HCT116 (cell line): ENCODE results near the gene ZNF292. TPM values are rescaled to one million over a fixed set of nuclear protein-coding genes. Genes with fewer than 3 reads are reported as not detected.

Experiments used
- ATAC-seq: fragments of 200-7000 bp; cut with Tn5 transposase; 2 replicates; pipeline ENCODE4 v1.9.1; 2020; ENCODE audit warnings: mild to moderate bottlenecking, moderate library complexity
- BruUV-seq: library from RNA; stranded (reverse); fragments of 400-500 nt; replicated peaks from 2 replicates; lab custom pipeline; 2021; lab: Mats Ljungman, UMichigan
- CTCF ChIA-PET: fragments of 300-600 bp; sonication (Branson Sonifier 250); formaldehyde crosslinking; loops from one replicate; lab custom pipeline; 2021; ENCODE audit warnings: antibody characterized with exemption; lab: Charles Lee
- POLR2A ChIA-PET: fragments of 300-600, 350-600 bp; sonication (Branson Sonifier 250); formaldehyde crosslinking; loops from one replicate; lab custom pipeline; 2021; ENCODE audit warnings: antibody characterized with exemption; lab: Charles Lee
- RAD21 ChIA-PET, 2 experiments: fragments of 300-600 bp; sonication (Branson Sonifier 250); formaldehyde crosslinking; loops; one replicate each; lab custom pipeline; 2023; ENCODE audit warnings: low total read pairs in 2 of 2; ENCODE audit not compliant: uncharacterized antibody in 2 of 2, unreplicated experiment in 2 of 2, low non-redundant PET in 1 of 2; lab: Charles Lee
- DNase-seq: peaks from one replicate; pipeline ENCODE4 v3.0.0-alpha.2; 2010; ENCODE audit warnings: low read depth, low spot score
- H2AFZ ChIP-seq: fragments of 200-600 bp; shearing (Covaris generic), sonication (generic); 2 replicates; pipeline ENCODE4 v1.6.1; 2017; ENCODE audit warnings: low read depth, mixed run types, mixed read lengths, antibody characterized with exemption, low read length; ENCODE audit not compliant: poor library complexity, severe bottlenecking
- H3K27ac ChIP-seq: 2 replicates; pipeline ENCODE4 v1.5.1; 2012; ENCODE audit warnings: low read depth, low read length
- H3K27me3 ChIP-seq: fragments of 200-600 bp; sonication (generic); 2 replicates; pipeline ENCODE4 v1.6.1; 2016; ENCODE audit warnings: mixed run types, low read length, mixed read lengths; ENCODE audit not compliant: insufficient read depth
- H3K36me3 ChIP-seq, 2 experiments: fragments of 200-500 bp in 1 of 2; fragments of 200-600 bp in 1 of 2; sonication (Bioruptor generic) in 1 of 2; sonication (generic) in 1 of 2; 2 replicates each; pipeline versions ENCODE4 v1.5.1 to v1.6.1; 2014 to 2016; ENCODE audit warnings: low read length in 2 of 2, inconsistent platforms in 1 of 2, mixed read lengths in 1 of 2, mixed run types in 1 of 2; ENCODE audit not compliant: insufficient read depth in 2 of 2, control insufficient read depth in 1 of 2
- H3K4me1 ChIP-seq, 2 experiments: fragments of 200-600 bp in 1 of 2; sonication (generic) in 1 of 2; 2 replicates each; pipeline versions ENCODE4 v1.5.1 to v1.6.1; 2012 to 2017; ENCODE audit warnings: low read length in 2 of 2, inconsistent platforms in 1 of 2, mild to moderate bottlenecking in 1 of 2, mixed read lengths in 1 of 2, mixed run types in 1 of 2, moderate library complexity in 1 of 2; ENCODE audit not compliant: insufficient read depth in 2 of 2, control insufficient read depth in 1 of 2
- H3K4me2 ChIP-seq: fragments of 200-600 bp; sonication (generic); 2 replicates; pipeline ENCODE4 v1.6.1; 2017; ENCODE audit warnings: mixed run types, low read length, mixed read lengths
- H3K4me3 ChIP-seq, 2 experiments: fragments of 200-600 bp in 1 of 2; sonication (generic) in 1 of 2; replicated peaks in 1 of 2; 2 replicates each; pipeline ENCODE4 v1.5.1; 2011 to 2016; ENCODE audit warnings: low read length in 2 of 2, control low read depth in 1 of 2, low read depth in 1 of 2, mild to moderate bottlenecking in 1 of 2, mixed read lengths in 1 of 2, mixed run types in 1 of 2
- H3K79me2 ChIP-seq: fragments of 200-600 bp; sonication (generic); 2 replicates; pipeline ENCODE4 v1.6.1; 2017; ENCODE audit warnings: mild to moderate bottlenecking, mixed run types, low read length, moderate library complexity, mixed read lengths; ENCODE audit not compliant: insufficient read depth
- H3K9ac ChIP-seq: fragments of 200-600 bp; sonication (generic); 2 replicates; pipeline ENCODE4 v1.6.1; 2016; ENCODE audit warnings: low read length, mixed read lengths
- H3K9me2 ChIP-seq: fragments of 200-600 bp; sonication (generic), shearing (Covaris generic); 2 replicates; pipeline ENCODE4 v1.6.1; 2017; ENCODE audit warnings: mixed run types, mild to moderate bottlenecking, moderate library complexity; ENCODE audit not compliant: insufficient read depth
- H3K9me3 ChIP-seq, 2 experiments: fragments of 200-500 bp in 1 of 2; fragments of 200-600 bp in 1 of 2; sonication (Bioruptor generic) in 1 of 2; sonication (generic) in 1 of 2; 2 replicates each; pipeline ENCODE4 v1.6.1; 2014 to 2017; ENCODE audit warnings: low read length in 2 of 2, mixed read lengths in 2 of 2, inconsistent platforms in 1 of 2, low read depth in 1 of 2, mild to moderate bottlenecking in 1 of 2, mixed run types in 1 of 2, moderate library complexity in 1 of 2; ENCODE audit not compliant: control insufficient read depth in 1 of 2, insufficient read depth in 1 of 2
- H4K20me1 ChIP-seq: fragments of 200-600 bp; sonication (generic), shearing (Covaris generic); 2 replicates; pipeline ENCODE4 v1.6.1; 2017; ENCODE audit warnings: mixed run types, mild to moderate bottlenecking, moderate library complexity; ENCODE audit not compliant: insufficient read depth
- ELF1 ChIP-seq: IDR thresholded peaks from 2 replicates; pipeline ENCODE4 v1.6.1; 2012; ENCODE audit warnings: low read depth, borderline replicate concordance
- EZH2 ChIP-seq: fragments of 200-600 bp; sonication (generic); IDR thresholded peaks from 2 replicates; pipeline ENCODE4 v1.6.1; 2017; ENCODE audit warnings: antibody characterized with exemption, mixed run types
- EZH2phosphoT487 ChIP-seq: fragments of 200-600 bp; IDR thresholded peaks from 2 replicates; pipeline ENCODE4 v1.6.1; 2018; ENCODE audit warnings: antibody characterized with exemption, borderline replicate concordance
- FOSL1 ChIP-seq: IDR thresholded peaks from 2 replicates; pipeline ENCODE4 v1.6.1; 2012; ENCODE audit warnings: low read depth
- REST ChIP-seq: IDR thresholded peaks from 2 replicates; pipeline ENCODE4 v1.6.1; 2012; ENCODE audit warnings: low read depth
- SIN3A ChIP-seq: IDR thresholded peaks from 2 replicates; pipeline ENCODE4 v1.6.1; 2012; ENCODE audit warnings: low read depth
- SRF ChIP-seq: IDR thresholded peaks from 2 replicates; pipeline ENCODE4 v1.6.1; 2012; ENCODE audit warnings: low read depth
- YY1 ChIP-seq: IDR thresholded peaks from 2 replicates; pipeline ENCODE4 v1.6.1; 2011; ENCODE audit warnings: low read length, low read depth, moderate library complexity, mild to moderate bottlenecking; ENCODE audit not compliant: insufficient replicate concordance; ENCODE audit errors: extremely low read depth
- ZBTB33 ChIP-seq: IDR thresholded peaks from 2 replicates; pipeline ENCODE4 v1.6.1; 2011; ENCODE audit warnings: mild to moderate bottlenecking, low read length, moderate library complexity; ENCODE audit not compliant: insufficient replicate concordance; ENCODE audit errors: extremely low read depth
- ZFX ChIP-seq: fragments of 450-650 bp; IDR thresholded peaks from 2 replicates; pipeline ENCODE4 v1.6.1; 2017
- ZNF274 ChIP-seq: fragments of 200-500 bp; sonication (Bioruptor generic); IDR thresholded peaks from 2 replicates; pipeline ENCODE4 v1.6.1; 2014; ENCODE audit warnings: mild to moderate bottlenecking, low read depth, low read length, inconsistent platforms
- intact Hi-C: fragments of 100-400 bp; cut with micrococcal nuclease; formaldehyde crosslinking; loops from 2 replicates; pipeline ENCODE4 v1.10.0; 2022
- total RNA-seq: library from RNA; stranded (reverse); gene quantifications from one replicate; pipeline ENCODE4 v1.2.1, GENCODE V29; 2021; ENCODE audit not compliant: unreplicated experiment

ZNF292 gene
- total RNA-seq, 1 experiment from 2014 or later, result 35.3 TPM

GRCh38 chr6:87225511-87225910, 70.1 kb downstream of the ZNF292 start:
- no peaks in the 10 kb centered on the region for H3K27me3 ChIP-seq
- peaks cover 13% of the 10 kb centered on the region; the same call in 1 of the 2 replicates for H3K79me2 ChIP-seq
- H4K20me1 ChIP-seq, result no peaks in the 10 kb centered on the region
- no peak overlapping the region for H3K27ac ChIP-seq
- intact Hi-C loops, result no loop called here
- no peak overlapping the region for H3K9ac ChIP-seq
- H3K4me2 ChIP-seq, result no peak overlapping the region
- peaks cover 0 to 3% of the 10 kb centered on the region in 2 experiments; a peak in 1 of 4 replicates for H3K36me3 ChIP-seq
- ATAC-seq, result no peak
- RAD21 ChIA-PET, result no interaction called here
- no peaks in the 10 kb centered on the region for H3K9me2 ChIP-seq
- TF ChIP-seq REST (no peak), ELF1 (no peak), ZNF274 (no peak), SRF (no peak), EZH2 (no peak), YY1 (no peak), FOSL1 (no peak), SIN3A (no peak), ZBTB33 (no peak), ZFX (no peak), EZH2phosphoT487 (no peak)
- H3K9me3 ChIP-seq, result no peaks in the 10 kb centered on the region
- CTCF ChIA-PET, result no interaction called here
- no peak overlapping the region for H2AFZ ChIP-seq
- no peak overlapping the region for H3K4me3 ChIP-seq
- no peak for DNase-seq
- POLR2A ChIA-PET, result no interaction called here
- BruUV-seq, result no TSS peak
- no peaks in the 10 kb centered on the region for H3K4me1 ChIP-seq
